ENCODE measurements around the gene FAM181A. TPM values are rescaled to one million over a fixed set of nuclear protein-coding genes. Genes with fewer than 3 reads are reported as not detected.

FAM181A gene
- total RNA-seq, 1 experiment from 2014 or later = not detected

DNA sequence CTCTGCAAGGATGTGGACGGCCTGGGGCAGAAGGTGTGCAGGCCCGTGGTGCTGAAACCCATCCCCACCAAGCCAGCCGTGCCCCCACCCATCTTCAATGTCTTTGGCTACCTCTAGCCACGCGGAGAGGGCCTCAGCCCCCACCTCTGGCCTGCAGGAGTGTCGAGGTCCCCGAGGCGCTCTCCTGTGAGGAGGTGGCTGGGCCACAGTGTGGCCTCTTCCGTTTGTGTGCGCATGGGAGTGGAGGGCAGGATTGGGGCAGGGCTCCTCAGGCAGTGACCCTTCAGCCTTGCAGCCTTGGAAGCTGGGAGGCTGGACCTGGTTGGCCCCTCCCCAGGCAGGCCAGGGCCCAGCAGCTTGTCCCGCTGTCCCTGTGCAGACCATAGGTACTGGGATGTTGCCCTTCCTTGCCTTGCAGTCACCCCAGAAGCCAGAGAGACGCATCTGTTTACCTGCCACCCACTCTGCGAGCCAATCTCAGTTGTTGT is 1.9 kb downstream of the FAM181A start:
- Histone ChIP-seq H3K79me2 (ENCODE audit: low read depth) (no peaks in the 10 kb centered on the region), H3K4me2 (no peak overlapping the region), H4K20me1 (ENCODE audit: insufficient read depth) (no peaks in the 10 kb centered on the region), H3K27ac (no peak overlapping the region), H3F3A (ENCODE audit: insufficient read depth, low read depth) (no peaks in the 10 kb centered on the region), H3K9me2 (ENCODE audit: insufficient read depth) (no peaks in the 10 kb centered on the region), H3K9me3 (ENCODE audit: insufficient read depth, low read depth) (no peaks in the 10 kb centered on the region), H3K27me3 (ENCODE audit: insufficient read depth, low read depth) (peaks cover 9% of the 10 kb centered on the region), H3K4me3 (no peak overlapping the region), H3K4me1 (replicated peaks; ENCODE audit: insufficient read depth) (no peaks in the 10 kb centered on the region), H3K36me3 (ENCODE audit: low read depth) (no peaks in the 10 kb centered on the region), H2AFZ (no peak overlapping the region)
- no TSS peak for BruUV-seq (replicated peaks)
- ChIA-PET CTCF (no interaction called here), POLR2A (ENCODE audit: unreplicated experiment) (no interaction called here)
- no peak for TF ChIP-seq EZH2 (IDR thresholded peaks at IDR 0.05; ENCODE audit: low read depth)
- intact Hi-C loops (cut with micrococcal nuclease; ENCODE audit: unreplicated experiment) = no loop called here
- no peak for DNase-seq

DNA sequence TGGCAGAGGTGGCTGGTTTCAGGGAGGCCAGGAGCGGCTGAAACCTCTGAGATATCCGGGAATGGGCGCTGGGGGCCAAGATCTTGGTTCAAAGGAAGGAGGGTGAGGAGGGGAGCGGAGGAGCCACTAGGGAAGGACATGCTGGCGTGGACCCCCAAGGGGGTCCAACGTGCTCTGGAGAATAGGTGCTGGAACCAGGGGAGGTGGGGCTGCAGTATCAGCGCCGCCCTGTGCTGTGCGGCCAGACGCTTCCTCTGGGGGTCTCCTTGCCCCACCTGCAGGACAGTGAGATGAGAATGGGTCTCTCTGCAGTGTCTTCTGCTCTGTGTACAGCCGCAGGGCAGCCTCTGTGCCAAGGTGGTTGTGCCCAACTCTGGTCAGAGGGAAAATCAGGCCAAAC is 2.5 kb downstream of the FAM181A start:
- no peaks in the 10 kb centered on the region for H3K9me3 ChIP-seq (ENCODE audit: insufficient read depth, low read depth)
- intact Hi-C loops (cut with micrococcal nuclease; ENCODE audit: unreplicated experiment) = no loop called here
- CTCF ChIA-PET = no interaction called here
- H3K9me2 ChIP-seq (ENCODE audit: insufficient read depth) = no peaks in the 10 kb centered on the region
- H3F3A ChIP-seq (ENCODE audit: insufficient read depth, low read depth) = no peaks in the 10 kb centered on the region
- no peak overlapping the region for H2AFZ ChIP-seq
- BruUV-seq (replicated peaks) = no TSS peak
- DNase-seq = no peak
- TF ChIP-seq, protein P1, sequence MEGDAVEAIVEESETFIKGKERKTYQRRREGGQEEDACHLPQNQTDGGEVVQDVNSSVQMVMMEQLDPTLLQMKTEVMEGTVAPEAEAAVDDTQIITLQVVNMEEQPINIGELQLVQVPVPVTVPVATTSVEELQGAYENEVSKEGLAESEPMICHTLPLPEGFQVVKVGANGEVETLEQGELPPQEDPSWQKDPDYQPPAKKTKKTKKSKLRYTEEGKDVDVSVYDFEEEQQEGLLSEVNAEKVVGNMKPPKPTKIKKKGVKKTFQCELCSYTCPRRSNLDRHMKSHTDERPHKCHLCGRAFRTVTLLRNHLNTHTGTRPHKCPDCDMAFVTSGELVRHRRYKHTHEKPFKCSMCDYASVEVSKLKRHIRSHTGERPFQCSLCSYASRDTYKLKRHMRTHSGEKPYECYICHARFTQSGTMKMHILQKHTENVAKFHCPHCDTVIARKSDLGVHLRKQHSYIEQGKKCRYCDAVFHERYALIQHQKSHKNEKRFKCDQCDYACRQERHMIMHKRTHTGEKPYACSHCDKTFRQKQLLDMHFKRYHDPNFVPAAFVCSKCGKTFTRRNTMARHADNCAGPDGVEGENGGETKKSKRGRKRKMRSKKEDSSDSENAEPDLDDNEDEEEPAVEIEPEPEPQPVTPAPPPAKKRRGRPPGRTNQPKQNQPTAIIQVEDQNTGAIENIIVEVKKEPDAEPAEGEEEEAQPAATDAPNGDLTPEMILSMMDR (conservative IDR thresholded peaks at IDR 0.05) = no peak
- no peak for TF ChIP-seq EZH2 (IDR thresholded peaks at IDR 0.05; ENCODE audit: low read depth)
- peaks cover 4% of the 10 kb centered on the region; the same call in 1 of the 2 replicates for H3K27me3 ChIP-seq (ENCODE audit: insufficient read depth, low read depth)
- no peak overlapping the region for H3K4me3 ChIP-seq
- no peaks in the 10 kb centered on the region for H3K4me1 ChIP-seq (replicated peaks; ENCODE audit: insufficient read depth)
- H3K79me2 ChIP-seq (ENCODE audit: low read depth) = no peaks in the 10 kb centered on the region
- no peaks in the 10 kb centered on the region for H3K36me3 ChIP-seq (ENCODE audit: low read depth)
- H3K27ac ChIP-seq = no peak overlapping the region
- POLR2A ChIA-PET (ENCODE audit: unreplicated experiment) = no interaction called here
- no peaks in the 10 kb centered on the region for H4K20me1 ChIP-seq (ENCODE audit: insufficient read depth)
- H3K4me2 ChIP-seq = no peak overlapping the region

DNA sequence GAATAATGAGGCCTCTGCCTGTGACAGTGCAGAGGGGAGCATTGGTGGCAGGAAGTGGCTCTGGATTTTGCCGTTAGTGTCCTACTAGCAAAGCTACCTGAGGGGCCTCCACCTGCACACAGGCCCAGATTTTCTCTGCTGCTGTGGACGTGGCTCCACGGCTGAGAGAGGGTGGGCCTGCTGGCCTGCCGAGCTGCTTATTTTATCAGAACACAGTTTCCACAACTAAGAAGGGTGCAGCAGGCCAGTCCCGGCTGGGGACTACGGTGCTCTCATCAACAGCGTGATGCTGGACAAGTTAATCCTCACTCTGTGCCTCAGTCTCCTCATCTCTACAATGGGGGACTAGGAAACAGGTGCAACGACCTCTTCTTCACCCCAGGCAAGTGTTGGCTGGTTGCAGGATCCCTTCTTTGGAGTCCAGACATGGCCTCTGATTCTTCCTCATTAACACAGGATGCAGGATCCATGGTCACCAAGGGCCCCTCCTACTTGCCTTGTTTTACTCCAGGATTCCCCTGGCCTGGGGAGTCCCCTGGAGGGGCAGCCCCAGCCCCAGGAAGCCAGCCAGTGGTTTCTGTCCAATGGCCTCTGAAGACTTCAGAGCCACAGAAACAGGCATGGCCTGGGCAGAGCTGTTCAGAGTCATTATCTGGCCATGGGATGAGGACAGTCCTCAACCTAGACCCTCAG is 3.3 kb downstream of the FAM181A start:
- Histone ChIP-seq H3K27me3 (ENCODE audit: insufficient read depth, low read depth) (no peaks in the 10 kb centered on the region; the same call in 1 of the 2 replicates), H3K9me3 (ENCODE audit: insufficient read depth, low read depth) (no peaks in the 10 kb centered on the region), H3K4me2 (no peak overlapping the region), H3F3A (ENCODE audit: insufficient read depth, low read depth) (no peaks in the 10 kb centered on the region), H3K4me3 (no peak overlapping the region), H3K27ac (no peak overlapping the region), H3K4me1 (replicated peaks; ENCODE audit: insufficient read depth) (no peaks in the 10 kb centered on the region), H3K36me3 (ENCODE audit: low read depth) (no peaks in the 10 kb centered on the region), H3K9me2 (ENCODE audit: insufficient read depth) (no peaks in the 10 kb centered on the region), H2AFZ (no peak overlapping the region), H3K79me2 (ENCODE audit: low read depth) (no peaks in the 10 kb centered on the region), H4K20me1 (ENCODE audit: insufficient read depth) (no peaks in the 10 kb centered on the region)
- DNase-seq = no peak
- TF ChIP-seq, protein P1 (conservative IDR thresholded peaks at IDR 0.05) = no peak
- no peak for TF ChIP-seq EZH2 (IDR thresholded peaks at IDR 0.05; ENCODE audit: low read depth)
- ChIA-PET POLR2A (ENCODE audit: unreplicated experiment) (no interaction called here), CTCF (no interaction called here)
- intact Hi-C loops (cut with micrococcal nuclease; ENCODE audit: unreplicated experiment) = no loop called here
- BruUV-seq (replicated peaks) = no TSS peak

DNA sequence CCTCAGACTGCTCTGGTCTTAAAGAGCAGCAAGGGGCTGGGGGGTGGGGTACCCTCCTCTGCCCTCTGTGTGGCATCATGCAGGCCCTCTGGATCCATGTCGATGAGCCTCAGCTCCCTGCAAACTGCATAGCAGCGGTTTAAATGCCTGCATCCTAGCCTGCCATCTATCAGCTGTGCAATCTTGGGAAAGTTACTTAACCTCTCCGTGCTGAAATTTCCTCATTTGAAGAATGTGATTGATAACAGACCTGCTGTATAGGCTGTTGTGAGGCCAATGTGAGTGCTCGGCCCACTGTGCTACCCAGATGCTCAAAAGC is 3.8 kb downstream of the FAM181A start:
- no peaks in the 10 kb centered on the region for H3K9me2 ChIP-seq (ENCODE audit: insufficient read depth)
- no peaks in the 10 kb centered on the region for H3K36me3 ChIP-seq (ENCODE audit: low read depth)
- TF ChIP-seq, protein P1 (conservative IDR thresholded peaks at IDR 0.05) = no peak
- no peaks in the 10 kb centered on the region for H3K4me1 ChIP-seq (replicated peaks; ENCODE audit: insufficient read depth)
- H3F3A ChIP-seq (ENCODE audit: insufficient read depth, low read depth) = no peaks in the 10 kb centered on the region
- intact Hi-C loops (cut with micrococcal nuclease; ENCODE audit: unreplicated experiment) = no loop called here
- no peak for DNase-seq
- ChIA-PET CTCF (no interaction called here), POLR2A (ENCODE audit: unreplicated experiment) (no interaction called here)
- H3K4me2 ChIP-seq = no peak overlapping the region
- H3K79me2 ChIP-seq (ENCODE audit: low read depth) = no peaks in the 10 kb centered on the region
- no peak overlapping the region for H3K27ac ChIP-seq
- no peak overlapping the region for H3K4me3 ChIP-seq
- H3K27me3 ChIP-seq (ENCODE audit: insufficient read depth, low read depth) = no peaks in the 10 kb centered on the region; the same call in 1 of the 2 replicates
- no TSS peak for BruUV-seq (replicated peaks)
- no peak overlapping the region for H2AFZ ChIP-seq
- H3K9me3 ChIP-seq (ENCODE audit: insufficient read depth, low read depth) = no peaks in the 10 kb centered on the region
- no peaks in the 10 kb centered on the region for H4K20me1 ChIP-seq (ENCODE audit: insufficient read depth)
